Gastrocnemius medialis (tissue), 4 donors: ENCODE measurements around the gene NPAS2.

Experiments used
- CTCF ChIP-seq, 5 experiments: fragments of 450-650 bp in 3 of 5; fragments of 200-600 bp in 2 of 5; sonication (generic) in 2 of 5; IDR thresholded peaks in 4 of 5; conservative IDR thresholded peaks in 1 of 5; 1 replicate in 4 of 5; 2 replicates in 1 of 5; pipeline ENCODE4 v1.5.1; 2016 to 2019; ENCODE audit warnings: antibody characterized with exemption in 5 of 5, mild to moderate bottlenecking in 3 of 5, moderate library complexity in 3 of 5
- POLR2A ChIP-seq, 2 donors: fragments of 450-650 bp; IDR thresholded peaks; one replicate each; pipeline ENCODE4 v1.6.1; 2017; ENCODE audit warnings: antibody characterized with exemption in 2 of 2, mild to moderate bottlenecking in 2 of 2, moderate library complexity in 2 of 2

DNA sequence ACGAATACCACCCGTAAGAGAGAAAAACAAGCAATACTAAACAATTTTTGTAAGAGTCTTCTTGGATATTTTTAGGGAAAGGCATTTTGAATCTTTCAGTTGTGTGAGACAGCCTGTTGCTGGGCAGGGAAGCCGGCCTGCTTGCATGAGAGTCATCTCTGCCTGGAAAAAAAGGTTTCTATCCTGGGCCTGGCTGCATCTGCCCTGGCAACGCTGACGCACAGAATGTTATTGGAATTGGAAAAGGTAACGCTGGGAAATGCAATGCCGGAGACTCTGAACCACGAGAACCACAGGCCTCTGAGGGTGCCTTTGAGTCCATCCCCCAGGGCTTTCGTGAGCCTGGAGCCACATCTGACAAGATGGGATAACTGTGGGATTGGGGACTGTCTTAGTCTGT is 17.9 kb upstream of the NPAS2 start:
- TF ChIP-seq CTCF (IDR thresholded peaks at IDR 0.05 in 4 of 5, conservative IDR thresholded peaks at IDR 0.05 in 1 of 5) (no peak), POLR2A (IDR thresholded peaks at IDR 0.05) (no peak)
